GM18526 (cell line): ENCODE measurements around the gene RABGAP1L.

ENCODE experiments used
- POLR2A ChIP-seq: IDR thresholded peaks from 3 replicates; pipeline ENCODE4 v1.6.1; 2011; ENCODE audit not compliant: insufficient read length; ENCODE audit errors: extremely low read depth

The RABGAP1L gene

GRCh38 chr1:174743654-174744561 is 584.6 kb downstream of the RABGAP1L start:
- no peak for TF ChIP-seq POLR2A

GRCh38 chr1:174744886-174745285 is 585.6 kb downstream of the RABGAP1L start:
- TF ChIP-seq POLR2A, result no peak

- TF ChIP-seq POLR2A, result no peak
Observed at GRCh38 chr1:174746024-174746808, 586.9 kb downstream of the RABGAP1L start.

- TF ChIP-seq POLR2A, result no peak
Observed at GRCh38 chr1:174747613-174748012, 588.3 kb downstream of the RABGAP1L start.

GRCh38 chr1:174748586-174748985 is 589.3 kb downstream of the RABGAP1L start:
- TF ChIP-seq POLR2A, result no peak

GRCh38 chr1:174753131-174753530 is 593.8 kb downstream of the RABGAP1L start:
- TF ChIP-seq POLR2A, result no peak

GRCh38 chr1:174761335-174761734 is 602.0 kb downstream of the RABGAP1L start:
- no peak for TF ChIP-seq POLR2A

GRCh38 chr1:174761901-174762585 is 602.7 kb downstream of the RABGAP1L start:
- no peak for TF ChIP-seq POLR2A

- no peak for TF ChIP-seq POLR2A
Observed at GRCh38 chr1:174764191-174764590, 604.9 kb downstream of the RABGAP1L start.

- TF ChIP-seq POLR2A, result no peak
Observed at GRCh38 chr1:174766727-174767126, 607.4 kb downstream of the RABGAP1L start.

- no peak for TF ChIP-seq POLR2A
Observed at GRCh38 chr1:174768516-174768915, 609.2 kb downstream of the RABGAP1L start.

GRCh38 chr1:174768949-174769348 is 609.6 kb downstream of the RABGAP1L start:
- TF ChIP-seq POLR2A, result no peak

- no peak for TF ChIP-seq POLR2A
Observed at GRCh38 chr1:174769961-174770549, 610.7 kb downstream of the RABGAP1L start.

GRCh38 chr1:174775621-174776020 is 616.3 kb downstream of the RABGAP1L start:
- TF ChIP-seq POLR2A, result no peak

GRCh38 chr1:174777262-174777661 is 617.9 kb downstream of the RABGAP1L start:
- TF ChIP-seq POLR2A, result no peak
